ENCODE results near the gene ST3GAL6.

The ST3GAL6 gene

GRCh38 chr3:98764472-98764884 lies 1.3 kb downstream of the ST3GAL6 start:
- TF ChIP-seq CTCF (IDR thresholded peaks at IDR 0.05; ENCODE audit: extremely low read depth, missing control alignments): no peak

GRCh38 chr3:98765721-98766120 lies 2.6 kb downstream of the ST3GAL6 start:
- no peak for TF ChIP-seq CTCF (IDR thresholded peaks at IDR 0.05; ENCODE audit: extremely low read depth, missing control alignments)
- DNase-seq (ENCODE audit: low spot score): no peak

More at GRCh38 chr3:98764472-98764884, 1.3 kb downstream of the ST3GAL6 start:
- DNase-seq (ENCODE audit: low spot score): no peak

- no peak for DNase-seq (ENCODE audit: low spot score)
- no peak for TF ChIP-seq CTCF (IDR thresholded peaks at IDR 0.05; ENCODE audit: extremely low read depth, missing control alignments)
Observed at GRCh38 chr3:98766924-98767323, 3.8 kb downstream of the ST3GAL6 start.

GRCh38 chr3:98768961-98769360 lies 5.8 kb downstream of the ST3GAL6 start:
- no peak for DNase-seq (ENCODE audit: low spot score)
- no peak for TF ChIP-seq CTCF (IDR thresholded peaks at IDR 0.05; ENCODE audit: extremely low read depth, missing control alignments)

GRCh38 chr3:98769448-98769847 lies 6.3 kb downstream of the ST3GAL6 start:
- no peak for DNase-seq (ENCODE audit: low spot score)
- no peak for TF ChIP-seq CTCF (IDR thresholded peaks at IDR 0.05; ENCODE audit: extremely low read depth, missing control alignments)

- TF ChIP-seq CTCF (IDR thresholded peaks at IDR 0.05; ENCODE audit: extremely low read depth, missing control alignments): no peak
- DNase-seq (ENCODE audit: low spot score): no peak
Observed at GRCh38 chr3:98770261-98771039, 7.3 kb downstream of the ST3GAL6 start.

- no peak for TF ChIP-seq CTCF (IDR thresholded peaks at IDR 0.05; ENCODE audit: extremely low read depth, missing control alignments)
- DNase-seq (ENCODE audit: low spot score): no peak
Observed at GRCh38 chr3:98772022-98772421, 8.9 kb downstream of the ST3GAL6 start.

Data from GM20000 (cell line).